ENCODE measurements around the gene PARVA. TPM values are rescaled to one million over a fixed set of nuclear protein-coding genes. Genes with fewer than 3 reads are reported as not detected.
A peak's percentile ranks its signal among the peaks of the same experiment; 100 is the strongest.

PARVA gene
- total and polyA plus RNA-seq, 2 of the 4 experiments (the other 2 are of a cell fraction), result 65.2 to 80.2 TPM

DNA sequence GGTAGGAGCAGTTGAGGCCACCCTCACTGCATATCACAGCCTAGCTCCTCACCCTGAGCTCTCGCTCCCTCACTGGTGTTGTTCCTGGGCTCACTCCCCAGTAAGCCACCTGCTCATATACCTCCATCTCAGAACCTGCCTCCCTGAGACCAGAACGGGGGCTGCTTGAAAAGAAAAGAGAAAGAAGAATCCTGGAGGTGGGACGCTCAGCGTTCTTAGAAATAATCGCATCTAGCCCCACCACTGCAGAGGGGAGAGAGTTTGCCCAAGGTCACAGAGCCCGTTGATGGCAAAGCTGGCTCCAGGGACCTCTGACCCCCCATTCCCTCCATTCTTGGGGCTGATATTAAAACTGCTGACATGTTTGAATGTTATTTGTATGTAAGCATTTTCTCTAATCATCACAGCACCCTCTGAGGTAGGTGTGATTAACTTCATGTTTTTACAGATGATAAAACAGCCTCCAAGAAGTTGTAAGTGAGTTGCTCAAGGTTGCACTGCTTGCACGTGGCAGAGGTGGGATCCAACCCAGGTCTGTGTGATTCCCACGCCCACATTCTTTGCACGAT lies 164.3 kb downstream of the PARVA start:
- Histone ChIP-seq H3K27me3 (ENCODE audit: control insufficient read depth, insufficient read depth, low read length) (no peaks in the 10 kb centered on the region), H4K5ac (ENCODE audit: low read depth, low read length) (peak overlapping the region; percentile 38), H3K4me3 (ENCODE audit: insufficient read depth, low read depth, low read length) (no peak overlapping the region), H3K27ac (ENCODE audit: insufficient read depth, low read length) (peak overlapping the region; percentile 93), H3K4ac (ENCODE audit: low read depth, low read length) (peak overlapping the region; percentile 94), H2AFZ (replicated peaks; ENCODE audit: low read length, poor library complexity) (peak overlapping the region; percentile 6), H4K91ac (ENCODE audit: insufficient read depth, low read depth, low read length) (peak overlapping the region; percentile 98), H3K9me1 (ENCODE audit: insufficient read depth, low read length) (peaks cover 54% of the 10 kb centered on the region), H2BK20ac (ENCODE audit: low read depth, low read length) (peak overlapping the region; percentile 93), H2AK5ac (ENCODE audit: low read depth, low read length) (peak overlapping the region; percentile 96), H3K36me3 (ENCODE audit: control insufficient read depth, insufficient read depth, low read length) (no peaks in the 10 kb centered on the region), H3K4me2 (ENCODE audit: low read depth, low read length) (no peak overlapping the region), H3K79me1 (ENCODE audit: low read depth in 1 of 2, low read length in 2 of 2) (peaks cover 0 to 29% of the 10 kb centered on the region in 2 experiments; a peak in 2 of 4 replicates), H3K4me1 (ENCODE audit: control insufficient read depth, insufficient read depth, low read length) (peaks cover 45% of the 10 kb centered on the region), H2BK15ac (ENCODE audit: low read depth, low read length) (peak overlapping the region; percentile 96; the same call in 2 of the 3 replicates), H3K23ac (ENCODE audit: low read depth, low read length) (peak overlapping the region; percentile 87), H3K18ac (ENCODE audit: low read depth, low read length) (peak overlapping the region; percentile 62), H3K14ac (replicated peaks; ENCODE audit: low read depth, low read length) (peak overlapping the region; percentile 95), H2BK120ac (ENCODE audit: low read depth, low read length) (peak overlapping the region; percentile 99), H2AK9ac (replicated peaks; ENCODE audit: low read depth, low read length, poor library complexity) (peak overlapping the region; percentile 22), H3K9ac (ENCODE audit: low read depth, low read length) (peak overlapping the region; percentile 31), H3K9me3 (ENCODE audit: control insufficient read depth, insufficient read depth, low read length) (no peaks in the 10 kb centered on the region), H4K20me1 (ENCODE audit: insufficient read depth, low read length) (no peaks in the 10 kb centered on the region), H3K56ac (ENCODE audit: extremely low read depth, insufficient read depth, low read length) (peak overlapping the region; percentile 86; the same call in 1 of the 2 replicates), H2BK5ac (ENCODE audit: low read depth, low read length, poor library complexity, severe bottlenecking) (peak overlapping the region; percentile 95), H4K8ac (ENCODE audit: low read depth in 2 of 2, low read length in 2 of 2) (peak overlapping the region; percentile 82 to 89)
- dilution Hi-C loops (cut with HindIII; ENCODE audit: low sequenced_read_pairs, unreplicated experiment), result no loop called here
- no peak for DNase-seq
- in situ Hi-C loops (cut with MboI; ENCODE audit: low sequenced_read_pairs), result no loop called here
- WGBS, 2 experiments (ENCODE audit: extremely low coverage in 2 of 2, insufficient read length in 1 of 2), result 93% methylated on average over 3 of the region's 9 CpGs; no CpG with 5 or more reads in 1 of the 2 experiments
- ChIA-PET CTCF (interaction anchor here (1.2 kb wide), 2 partner anchors 32 to 211 kb away, joined by 3 to 7 read pairs; no protein-coding TSS in a partner anchor), POLR2A (ENCODE audit: unreplicated experiment) (interaction anchor here (2.4 kb wide), 1 partner anchor 132 kb away, joined by 5 read pairs; no protein-coding TSS in a partner anchor)
- ATAC-seq (ENCODE audit: low read depth), result no peak
- no TSS peak for BruUV-seq (replicated peaks)
- intact Hi-C loops (cut with micrococcal nuclease), result loop anchor here (1.0 to 5.0 kb wide), 3 partner anchors 133 to 209 kb away; partner anchors contain the start of genes PARVA and TEAD1
- TF ChIP-seq, protein P1, sequence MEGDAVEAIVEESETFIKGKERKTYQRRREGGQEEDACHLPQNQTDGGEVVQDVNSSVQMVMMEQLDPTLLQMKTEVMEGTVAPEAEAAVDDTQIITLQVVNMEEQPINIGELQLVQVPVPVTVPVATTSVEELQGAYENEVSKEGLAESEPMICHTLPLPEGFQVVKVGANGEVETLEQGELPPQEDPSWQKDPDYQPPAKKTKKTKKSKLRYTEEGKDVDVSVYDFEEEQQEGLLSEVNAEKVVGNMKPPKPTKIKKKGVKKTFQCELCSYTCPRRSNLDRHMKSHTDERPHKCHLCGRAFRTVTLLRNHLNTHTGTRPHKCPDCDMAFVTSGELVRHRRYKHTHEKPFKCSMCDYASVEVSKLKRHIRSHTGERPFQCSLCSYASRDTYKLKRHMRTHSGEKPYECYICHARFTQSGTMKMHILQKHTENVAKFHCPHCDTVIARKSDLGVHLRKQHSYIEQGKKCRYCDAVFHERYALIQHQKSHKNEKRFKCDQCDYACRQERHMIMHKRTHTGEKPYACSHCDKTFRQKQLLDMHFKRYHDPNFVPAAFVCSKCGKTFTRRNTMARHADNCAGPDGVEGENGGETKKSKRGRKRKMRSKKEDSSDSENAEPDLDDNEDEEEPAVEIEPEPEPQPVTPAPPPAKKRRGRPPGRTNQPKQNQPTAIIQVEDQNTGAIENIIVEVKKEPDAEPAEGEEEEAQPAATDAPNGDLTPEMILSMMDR (conservative IDR thresholded peaks at IDR 0.05; ENCODE audit: low read depth, low read length), result no peak
- peak; percentile 73 for TF ChIP-seq MAFK (IDR thresholded peaks at IDR 0.05; ENCODE audit: low read depth, low read length)
